Adipocyte (in vitro differentiated cells): ENCODE data around the gene C3orf38.
"Not testable (repeated sequence)": the region's sequence is repeated elsewhere in the genome, so short reads cannot be mapped to it uniquely, and the experiment has no call there.

Source experiments
- DNase-seq: peaks from one replicate; pipeline ENCODE4 v3.0.0-alpha.2; 2015; ENCODE audit warnings: low read depth
- H3K27me3 ChIP-seq: replicated peaks from 2 replicates; pipeline ENCODE4 v1.7.0; 2013; ENCODE audit warnings: mild to moderate bottlenecking, low read length, moderate library complexity; ENCODE audit not compliant: control insufficient read depth, insufficient read depth
- H3K36me3 ChIP-seq: 2 replicates; pipeline ENCODE4 v1.7.0; 2013; ENCODE audit warnings: low read length, mild to moderate bottlenecking, moderate library complexity; ENCODE audit not compliant: control insufficient read depth, insufficient read depth, severe bottlenecking
- H3K4me1 ChIP-seq: 2 replicates; pipeline ENCODE4 v1.7.0; 2013; ENCODE audit warnings: mild to moderate bottlenecking, low read length, moderate library complexity; ENCODE audit not compliant: control insufficient read depth, insufficient read depth
- H3K4me3 ChIP-seq: 2 replicates; pipeline ENCODE4 v1.7.0; 2013; ENCODE audit warnings: mild to moderate bottlenecking, low read length, moderate library complexity
- H3K9ac ChIP-seq: 2 replicates; pipeline ENCODE4 v1.7.0; 2013; ENCODE audit warnings: mild to moderate bottlenecking, low read length, moderate library complexity
- H3K9me3 ChIP-seq: 2 replicates; pipeline ENCODE4 v1.7.0; 2013; ENCODE audit warnings: mild to moderate bottlenecking, low read length, moderate library complexity; ENCODE audit not compliant: control insufficient read depth

Gene C3orf38

DNA sequence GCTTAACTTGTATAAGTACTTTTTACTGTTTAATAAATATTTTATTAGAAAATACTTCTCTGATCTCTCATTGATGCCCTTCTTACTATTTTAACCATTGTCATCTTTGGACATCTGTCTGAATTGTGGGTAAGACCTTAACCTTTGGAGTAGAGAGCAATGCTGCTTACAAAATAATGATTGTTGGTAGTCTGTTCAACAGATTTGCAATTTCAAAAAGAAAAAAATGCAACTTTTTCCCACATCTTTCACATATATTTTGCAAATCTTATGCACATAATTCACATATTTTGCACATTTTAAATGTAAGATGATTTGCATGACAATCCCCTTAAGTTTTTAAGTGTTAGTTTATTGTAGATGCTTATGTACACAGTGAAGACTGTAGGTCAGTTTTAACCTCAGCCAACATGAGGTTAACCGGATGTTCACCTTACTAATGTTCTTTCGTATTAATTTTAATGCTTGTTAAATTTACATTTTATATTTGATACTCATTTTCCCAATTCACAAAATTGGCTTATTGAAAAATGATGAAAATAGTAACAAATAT is 16.7 kb downstream of the C3orf38 start:
- Histone ChIP-seq H3K4me3 (no peak overlapping the region), H3K27me3 (no peaks in the 10 kb centered on the region), H3K9ac (no peak overlapping the region), H3K4me1 (peaks cover 10% of the 10 kb centered on the region), H3K36me3 (peaks cover 9% of the 10 kb centered on the region), H3K9me3 (no peaks in the 10 kb centered on the region)
- no peak for DNase-seq

DNA sequence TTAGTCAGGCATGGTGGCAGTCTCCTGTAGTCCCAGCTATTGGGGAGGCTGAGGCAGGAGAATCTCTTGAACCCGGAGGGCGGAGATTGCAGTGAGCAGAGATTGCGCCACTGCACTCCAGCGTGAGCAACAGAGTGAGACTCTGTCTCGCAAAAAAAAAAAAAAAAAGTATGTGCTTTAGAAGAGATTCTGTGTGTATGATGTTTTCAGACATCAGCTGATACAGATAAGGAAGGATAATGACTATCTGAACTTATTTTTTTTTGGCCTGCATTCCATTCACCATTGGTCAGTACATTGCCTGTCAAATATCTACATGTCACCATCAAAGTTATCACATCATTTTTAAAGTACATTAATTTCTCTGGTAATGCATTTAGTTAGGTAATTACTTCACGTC is 17.4 kb downstream of the C3orf38 start:
- Histone ChIP-seq H3K27me3 (no peaks in the 10 kb centered on the region), H3K9me3 (no peaks in the 10 kb centered on the region), H3K36me3 (peaks cover 6% of the 10 kb centered on the region), H3K9ac (no peak overlapping the region), H3K4me3 (no peak overlapping the region), H3K4me1 (peaks cover 10% of the 10 kb centered on the region)
- no peak for DNase-seq

DNA sequence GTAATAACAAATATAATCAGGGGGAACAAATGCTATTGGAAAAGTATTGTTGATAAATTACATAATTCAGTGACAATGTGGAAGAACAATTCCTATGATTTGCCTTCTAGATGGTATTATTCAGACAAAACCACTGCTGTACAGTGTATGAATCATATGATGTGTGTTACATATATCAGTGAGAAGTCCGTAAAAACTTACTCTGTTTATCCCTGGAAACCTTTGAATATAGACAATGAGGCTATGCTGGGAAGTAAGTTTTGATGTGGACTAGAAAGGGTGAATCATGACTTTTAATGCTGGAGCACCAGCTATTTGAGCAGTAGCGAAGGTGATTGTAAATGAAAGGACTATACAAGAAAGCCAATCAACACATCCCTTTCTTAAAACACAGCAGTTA is 17.9 kb downstream of the C3orf38 start:
- DNase-seq: no peak
- no peak overlapping the region for H3K4me3 ChIP-seq
- no peak overlapping the region for H3K9ac ChIP-seq
- no peaks in the 10 kb centered on the region for H3K27me3 ChIP-seq
- H3K9me3 ChIP-seq: no peaks in the 10 kb centered on the region
- peaks cover 10% of the 10 kb centered on the region for H3K4me1 ChIP-seq
- peaks cover under 1% of the 10 kb centered on the region for H3K36me3 ChIP-seq

GRCh38 chr3:88168171-88168570 is 18.4 kb downstream of the C3orf38 start:
- Histone ChIP-seq H3K9ac (no peak overlapping the region), H3K36me3 (no peaks in the 10 kb centered on the region), H3K27me3 (no peaks in the 10 kb centered on the region), H3K9me3 (no peaks in the 10 kb centered on the region), H3K4me1 (peaks cover 10% of the 10 kb centered on the region), H3K4me3 (no peak overlapping the region)
- DNase-seq: no peak

GRCh38 chr3:88180398-88180999 is 30.7 kb downstream of the C3orf38 start:
- Histone ChIP-seq H3K27me3 (no peaks in the 10 kb centered on the region), H3K4me1 (no peaks in the 10 kb centered on the region), H3K9me3 (no peaks in the 10 kb centered on the region), H3K4me3 (no peak overlapping the region), H3K36me3 (no peaks in the 10 kb centered on the region), H3K9ac (no peak overlapping the region)
- DNase-seq: peak; percentile 71

GRCh38 chr3:88182165-88182918 is 32.6 kb downstream of the C3orf38 start:
- H3K27me3 ChIP-seq, H3K9ac ChIP-seq, H3K4me1 ChIP-seq, DNase-seq, H3K36me3 ChIP-seq, H3K4me3 ChIP-seq, H3K9me3 ChIP-seq: not testable (repeated sequence)

- Histone ChIP-seq H3K9ac (no peak overlapping the region), H3K4me3 (peak overlapping the region; percentile 52), H3K27me3 (no peaks in the 10 kb centered on the region), H3K4me1 (peaks cover 6% of the 10 kb centered on the region), H3K9me3 (no peaks in the 10 kb centered on the region), H3K36me3 (no peaks in the 10 kb centered on the region)
- peak; percentile 3 for DNase-seq
These were observed 38.7 kb downstream of the C3orf38 start for GRCh38 chr3:88188436-88188835.

DNA sequence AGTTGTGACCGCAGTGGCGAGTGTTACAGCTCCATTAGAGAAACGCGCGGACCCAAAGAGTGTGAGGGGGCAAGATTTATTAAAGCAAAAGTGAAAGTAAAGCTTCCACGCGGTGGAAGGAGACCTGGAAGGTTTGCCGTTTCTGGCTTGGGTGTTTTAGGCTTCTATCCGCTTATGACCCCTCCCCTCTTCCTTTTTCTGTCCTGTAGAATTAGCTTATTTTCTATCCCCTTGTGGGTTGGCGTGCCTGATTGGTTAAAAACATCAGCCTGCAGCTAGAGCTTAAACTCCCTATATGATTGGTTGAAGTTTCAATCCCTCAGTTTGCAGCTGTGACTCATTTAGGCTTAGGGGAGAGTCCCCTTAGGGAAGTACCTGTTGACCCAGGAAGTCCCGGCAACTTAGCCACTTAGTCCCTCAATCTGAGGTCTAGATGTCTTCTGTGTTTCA is 39.6 kb downstream of the C3orf38 start:
- Histone ChIP-seq H3K4me1 (peaks cover 6% of the 10 kb centered on the region), H3K36me3 (no peaks in the 10 kb centered on the region), H3K9ac (no peak overlapping the region), H3K9me3 (no peaks in the 10 kb centered on the region), H3K27me3 (no peaks in the 10 kb centered on the region), H3K4me3 (no peak overlapping the region)
- no peak for DNase-seq

GRCh38 chr3:88191872-88192409 is 42.2 kb downstream of the C3orf38 start:
- Histone ChIP-seq H3K36me3 (no peaks in the 10 kb centered on the region), H3K4me3 (no peak overlapping the region), H3K4me1 (peaks cover 6% of the 10 kb centered on the region), H3K9ac (no peak overlapping the region), H3K9me3 (no peaks in the 10 kb centered on the region), H3K27me3 (no peaks in the 10 kb centered on the region)
- no peak for DNase-seq

DNA sequence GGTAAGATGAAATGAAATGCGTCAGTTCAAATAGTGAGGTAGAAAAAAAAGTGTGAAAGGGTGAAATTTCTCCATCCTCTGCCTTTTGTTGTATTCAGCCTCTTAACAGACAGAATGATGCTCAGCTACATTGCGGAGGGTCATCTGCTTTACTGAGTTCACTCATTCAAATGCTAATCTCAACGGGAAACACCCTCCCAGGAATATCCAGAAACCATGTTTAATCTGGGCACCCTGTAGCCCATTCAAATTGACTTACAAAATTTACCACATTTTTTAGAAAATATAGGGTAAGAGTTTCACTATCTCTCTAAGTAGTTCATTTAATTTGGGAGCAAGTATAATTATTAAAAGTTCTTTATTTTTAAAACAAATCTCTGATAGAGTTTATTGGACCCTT is 42.9 kb downstream of the C3orf38 start:
- Histone ChIP-seq H3K36me3 (no peaks in the 10 kb centered on the region), H3K9me3 (no peaks in the 10 kb centered on the region), H3K27me3 (no peaks in the 10 kb centered on the region), H3K4me3 (no peak overlapping the region), H3K9ac (no peak overlapping the region), H3K4me1 (peaks cover 6% of the 10 kb centered on the region)
- DNase-seq: no peak

GRCh38 chr3:88195951-88196434 is 46.2 kb downstream of the C3orf38 start:
- H3K4me3 ChIP-seq: no peak overlapping the region
- H3K27me3 ChIP-seq: no peaks in the 10 kb centered on the region
- H3K36me3 ChIP-seq: no peaks in the 10 kb centered on the region
- DNase-seq: no peak
- H3K9me3 ChIP-seq: no peaks in the 10 kb centered on the region
- no peaks in the 10 kb centered on the region for H3K4me1 ChIP-seq
- H3K9ac ChIP-seq: no peak overlapping the region
